Epithelial cell of esophagus (primary cell): ENCODE data around the gene MACROD1.

Experiments used
- DNase-seq: peaks from one replicate; pipeline ENCODE4 v3.0.0; 2010; ENCODE audit warnings: low read depth
- H3K4me3 ChIP-seq: 2 replicates; pipeline ENCODE4 v1.5.1; 2011; ENCODE audit warnings: mild to moderate bottlenecking, low read length, control low read depth
- TF ChIP-seq, protein P1 (sequence below): IDR thresholded peaks from 2 replicates; pipeline ENCODE4 v1.5.1; 2011; ENCODE audit warnings: low read depth, mild to moderate bottlenecking, low read length, control low read depth, inconsistent platforms; ENCODE audit not compliant: insufficient read depth; ENCODE audit errors: missing control alignments

Gene MACROD1

DNA sequence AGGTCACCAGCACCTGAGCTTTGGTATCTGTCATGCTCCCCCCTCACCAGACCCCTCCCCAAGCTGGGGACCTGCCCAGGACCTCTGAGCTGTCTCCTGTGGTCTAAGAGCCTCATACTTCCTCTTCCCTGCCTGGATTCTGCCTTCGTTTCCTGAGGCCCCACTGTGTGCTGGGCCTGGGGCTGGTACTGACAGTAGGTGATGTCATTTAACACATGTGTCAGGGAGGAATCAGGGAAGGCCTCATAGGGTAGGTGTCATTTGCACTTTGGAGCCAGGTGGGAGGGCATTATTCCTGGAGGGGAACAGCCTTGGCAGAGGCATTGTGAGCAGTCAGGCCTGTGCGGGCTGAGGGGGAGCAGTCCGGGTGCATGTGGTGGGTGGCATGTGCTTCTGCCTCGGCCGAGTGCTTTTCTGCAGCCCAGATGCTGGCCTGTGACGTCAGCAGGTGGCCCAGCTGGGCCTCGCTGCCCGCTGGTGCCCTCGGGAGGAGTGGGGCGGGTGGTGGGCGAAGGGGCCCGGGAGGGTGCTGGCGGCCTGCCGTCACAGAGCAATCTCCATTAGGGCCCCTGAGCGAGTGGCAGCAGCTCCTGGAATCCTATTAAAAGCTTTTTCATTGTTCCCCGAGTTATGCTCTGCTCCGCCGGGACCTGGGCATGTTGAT is 121.1 kb downstream of the MACROD1 start:
- no peak overlapping the region for H3K4me3 ChIP-seq
- TF ChIP-seq, protein P1, sequence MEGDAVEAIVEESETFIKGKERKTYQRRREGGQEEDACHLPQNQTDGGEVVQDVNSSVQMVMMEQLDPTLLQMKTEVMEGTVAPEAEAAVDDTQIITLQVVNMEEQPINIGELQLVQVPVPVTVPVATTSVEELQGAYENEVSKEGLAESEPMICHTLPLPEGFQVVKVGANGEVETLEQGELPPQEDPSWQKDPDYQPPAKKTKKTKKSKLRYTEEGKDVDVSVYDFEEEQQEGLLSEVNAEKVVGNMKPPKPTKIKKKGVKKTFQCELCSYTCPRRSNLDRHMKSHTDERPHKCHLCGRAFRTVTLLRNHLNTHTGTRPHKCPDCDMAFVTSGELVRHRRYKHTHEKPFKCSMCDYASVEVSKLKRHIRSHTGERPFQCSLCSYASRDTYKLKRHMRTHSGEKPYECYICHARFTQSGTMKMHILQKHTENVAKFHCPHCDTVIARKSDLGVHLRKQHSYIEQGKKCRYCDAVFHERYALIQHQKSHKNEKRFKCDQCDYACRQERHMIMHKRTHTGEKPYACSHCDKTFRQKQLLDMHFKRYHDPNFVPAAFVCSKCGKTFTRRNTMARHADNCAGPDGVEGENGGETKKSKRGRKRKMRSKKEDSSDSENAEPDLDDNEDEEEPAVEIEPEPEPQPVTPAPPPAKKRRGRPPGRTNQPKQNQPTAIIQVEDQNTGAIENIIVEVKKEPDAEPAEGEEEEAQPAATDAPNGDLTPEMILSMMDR: no peak
- DNase-seq: no peak

DNA sequence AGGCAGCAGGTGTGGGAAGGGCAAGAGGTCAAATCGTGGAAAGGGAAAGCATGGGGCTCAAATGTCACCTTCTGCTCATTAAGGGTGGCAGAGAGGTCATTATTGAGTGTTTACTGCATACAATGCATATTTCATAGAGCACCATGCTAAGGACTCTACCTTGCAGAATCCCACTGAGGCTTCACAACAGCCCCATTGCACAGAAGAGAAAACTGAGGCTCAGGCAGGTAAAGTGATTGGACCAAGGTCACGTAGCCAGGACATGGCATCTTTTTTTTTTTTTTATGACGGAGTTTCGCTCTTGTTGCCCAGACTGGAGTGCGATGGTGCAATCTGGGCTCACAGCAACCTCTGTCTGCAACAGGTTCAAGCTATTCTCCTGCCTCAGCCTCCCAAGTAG is 122.4 kb downstream of the MACROD1 start:
- TF ChIP-seq, protein P1: no peak
- no peak overlapping the region for H3K4me3 ChIP-seq
- DNase-seq: no peak

DNA sequence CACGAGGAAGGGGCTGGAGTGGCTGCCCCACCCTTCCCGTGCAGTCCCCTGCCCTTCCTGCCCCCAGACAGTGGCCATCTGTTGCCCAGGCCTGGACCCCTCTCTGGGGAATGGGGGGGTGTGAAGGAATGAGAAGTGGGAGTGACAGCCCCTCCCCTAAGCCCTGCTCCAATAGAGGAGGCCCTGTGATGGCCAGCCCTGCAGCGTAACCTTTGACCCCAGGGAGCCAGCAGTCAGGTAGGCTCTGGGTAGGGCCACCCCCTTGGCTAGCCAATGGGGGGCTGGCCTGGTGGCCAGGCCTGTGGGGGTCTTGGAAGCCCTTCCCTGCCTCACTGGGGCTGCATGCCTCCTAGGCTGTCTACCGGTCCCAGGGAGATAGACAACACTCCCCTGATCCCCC is 123.6 kb downstream of the MACROD1 start:
- DNase-seq: no peak
- TF ChIP-seq, protein P1: no peak
- no peak overlapping the region for H3K4me3 ChIP-seq

DNA sequence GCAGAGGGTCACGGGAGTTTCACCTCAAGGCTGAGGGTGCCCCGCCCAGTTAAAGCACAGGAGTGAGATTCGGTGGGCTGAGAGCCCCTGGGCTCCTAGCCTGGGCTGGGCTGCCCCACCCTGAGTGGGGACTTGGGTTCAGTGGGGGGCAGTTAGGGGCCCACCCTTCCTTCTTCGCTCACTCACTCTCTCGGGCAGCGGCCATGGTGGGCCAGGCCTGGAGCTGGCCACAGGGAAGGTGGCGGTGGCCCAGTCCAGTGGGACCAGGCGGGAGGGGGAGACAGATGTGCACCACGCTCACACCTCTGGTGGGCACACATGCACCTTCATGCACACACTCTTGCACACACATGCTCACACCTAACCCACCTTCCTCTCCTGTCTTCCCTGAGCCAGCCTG is 124.1 kb downstream of the MACROD1 start:
- no peak for DNase-seq
- TF ChIP-seq, protein P1: no peak
- no peak overlapping the region for H3K4me3 ChIP-seq

DNA sequence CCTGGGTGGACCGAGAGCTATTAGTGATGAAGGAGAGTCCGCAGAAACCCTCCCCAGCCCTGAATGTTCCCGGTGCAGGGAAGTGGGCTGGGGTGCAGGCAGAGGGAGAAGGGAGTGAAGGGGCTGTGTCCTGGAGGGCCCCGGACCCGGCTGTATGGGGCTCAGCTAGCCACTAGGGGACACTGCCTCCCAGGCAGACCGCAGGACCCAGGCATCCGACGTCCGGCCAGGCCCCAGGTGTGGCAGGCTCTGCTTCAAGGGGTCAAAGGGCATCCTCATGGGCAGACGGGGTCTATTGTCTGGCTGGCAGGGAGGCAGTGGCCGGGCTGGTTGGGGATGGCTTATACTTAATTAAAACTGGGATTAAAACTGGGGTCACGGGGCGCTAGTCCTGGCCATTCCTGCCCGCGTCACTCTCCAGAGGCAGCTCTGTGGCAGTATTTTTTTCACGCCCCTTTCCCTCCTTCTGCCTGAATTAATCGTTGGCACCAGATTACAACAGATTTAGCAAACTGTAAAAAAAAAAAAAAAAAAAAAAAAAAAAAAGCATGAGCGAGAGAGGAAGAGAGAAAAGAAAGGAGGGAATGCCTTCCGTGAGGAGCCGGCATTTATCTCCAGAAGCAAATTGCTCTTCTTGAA is 125.1 kb downstream of the MACROD1 start:
- TF ChIP-seq, protein P1: peak; percentile 29
- H3K4me3 ChIP-seq: no peak overlapping the region

DNA sequence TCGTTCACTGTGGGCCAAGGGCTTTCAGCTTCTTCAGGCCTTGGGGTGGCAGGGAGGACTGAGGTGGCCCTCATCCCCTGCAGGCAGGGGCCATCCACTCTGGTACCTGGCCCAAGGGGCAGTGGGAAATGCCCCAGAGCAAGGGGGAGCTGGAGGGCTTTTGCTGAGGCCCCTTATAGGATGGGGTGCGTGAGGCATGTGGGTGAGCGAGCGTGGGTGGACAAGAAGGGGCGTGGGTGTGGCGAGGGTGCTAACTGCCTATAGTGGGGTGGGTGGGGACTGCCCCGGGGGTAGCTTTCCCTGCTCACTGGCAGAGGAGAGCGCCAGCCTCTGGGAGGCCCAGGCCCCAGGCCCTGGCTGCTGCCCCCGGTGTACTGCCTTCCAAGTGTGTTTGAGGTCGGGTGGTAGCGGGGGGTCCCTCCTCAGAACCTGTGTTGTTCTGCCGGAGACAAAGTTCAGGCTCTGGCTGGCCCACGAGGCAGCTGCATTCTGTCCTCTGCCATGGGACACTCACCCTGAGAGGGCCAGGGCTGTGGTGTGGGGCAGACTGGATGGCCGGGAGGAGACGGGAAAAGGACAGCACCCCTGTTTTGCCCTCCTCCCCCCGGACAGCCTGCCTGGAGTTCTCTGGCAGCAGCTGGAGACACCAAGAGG is 126.8 kb downstream of the MACROD1 start:
- H3K4me3 ChIP-seq: no peak overlapping the region
- TF ChIP-seq, protein P1: no peak
- DNase-seq: no peak

More for the DNA sequence above, 125.1 kb downstream of the MACROD1 start:
- DNase-seq: no peak
